Measurements from ENCODE around the gene TM9SF3. TPM values are rescaled to one million over a fixed set of nuclear protein-coding genes. Genes with fewer than 3 reads are reported as not detected.

The TM9SF3 gene
- total RNA-seq, 1 donor from 2014 or later = 121 TPM

DNA sequence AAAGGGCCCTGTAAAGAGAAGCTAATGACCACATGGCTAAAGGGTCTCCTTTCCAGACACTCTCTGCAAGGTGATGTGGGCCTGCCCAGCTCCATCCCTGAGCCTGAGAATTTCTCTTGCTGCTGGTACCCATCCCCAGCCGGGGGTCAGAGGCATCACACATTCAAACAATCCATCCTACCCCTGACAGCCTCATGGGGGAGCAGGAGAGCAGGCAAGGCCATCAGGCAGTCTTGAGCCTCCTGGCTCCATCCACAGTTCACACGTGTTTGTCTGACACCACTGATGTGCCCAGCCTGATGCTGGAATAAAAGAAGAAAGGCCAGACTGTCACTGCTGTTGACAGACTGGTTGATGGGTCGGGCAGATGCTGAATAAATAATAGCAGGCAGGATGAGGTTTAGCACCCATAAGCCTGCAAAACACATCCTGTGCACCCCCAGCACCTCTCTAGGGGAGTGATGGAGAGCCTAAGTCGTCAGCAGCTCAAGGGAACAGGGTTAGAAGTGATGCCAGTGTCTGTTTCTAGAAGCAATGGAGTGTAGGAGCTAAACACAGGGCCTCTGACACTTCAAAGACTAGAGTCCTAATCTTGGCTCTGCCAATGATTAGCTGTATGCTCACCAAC, 116.6 kb downstream of the TM9SF3 start:
- DNase-seq (ENCODE audit: low read depth, low spot score) = no peak

DNA sequence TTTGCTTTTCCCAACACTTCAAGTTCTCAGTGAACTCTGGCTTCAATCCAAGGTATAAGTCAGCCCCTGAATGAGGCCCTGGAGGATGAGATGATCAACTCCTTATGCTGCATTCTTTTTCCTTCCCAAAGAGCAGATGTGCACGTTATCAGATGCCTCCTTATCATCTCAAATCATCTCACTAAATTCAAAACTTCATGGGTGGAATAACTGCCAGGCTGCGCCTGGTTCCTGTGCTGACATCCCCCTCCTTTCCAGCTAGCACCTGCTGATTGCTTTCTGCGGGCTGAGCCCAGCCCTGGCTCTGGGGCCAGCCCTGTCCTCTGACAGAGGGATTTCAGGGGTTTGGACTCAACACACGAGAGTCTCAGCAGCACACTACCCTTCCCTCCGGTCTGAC, 118.0 kb downstream of the TM9SF3 start:
- DNase-seq (ENCODE audit: low read depth, low spot score) = no peak

Other genes with a start within 250 kb of the TM9SF3 start
- not detected in 2 replicates for gene OPALIN, start 228.0 kb downstream of the TM9SF3 start, total RNA-seq
- gene TLL2, start 73.1 kb downstream of the TM9SF3 start, total RNA-seq = 0.11 and 0.13 TPM in 2 replicates
- gene PIK3AP1, start 133.5 kb upstream of the TM9SF3 start, total RNA-seq = 0.13 and 0.21 TPM in 2 replicates
- gene LCOR, start 245.3 kb upstream of the TM9SF3 start, total RNA-seq = 14.8 and 21.0 TPM in 2 replicates

Data from pulmonary artery endothelial cell (primary cell).